Amygdala (tissue), 56 donors: ENCODE measurements around the gene CRYZ.
"Not testable (repeated sequence)": the region's sequence is repeated elsewhere in the genome, so short reads cannot be mapped to it uniquely, and the experiment has no call there.

Experiments
- DNase-seq, 56 donors: peaks; one replicate each; lab custom pipeline; 2025; lab: John Stamatoyannopoulos, UW

The CRYZ gene

GRCh38 chr1:74681851-74682250 is 51.0 kb downstream of the CRYZ start:
- no peak for DNase-seq

GRCh38 chr1:74681449-74681848 is 51.4 kb downstream of the CRYZ start:
- DNase-seq, result no peak

GRCh38 chr1:74681001-74681400 is 51.8 kb downstream of the CRYZ start:
- no peak for DNase-seq

- DNase-seq, result no peak
Observed at GRCh38 chr1:74679811-74680210, 53.0 kb downstream of the CRYZ start.

GRCh38 chr1:74677926-74678325 is 54.9 kb downstream of the CRYZ start:
- no peak for DNase-seq

GRCh38 chr1:74674278-74675048 is 58.4 kb downstream of the CRYZ start:
- DNase-seq, result no peak

GRCh38 chr1:74673351-74674111 is 59.3 kb downstream of the CRYZ start, which contains the start of gene ERICH3:
Gene ERICH3, minus strand, starts transcription at chr1:74673792. Its CDS starts 273 bp downstream, at chr1:74673519.
- DNase-seq, result peak in 42 of 56 donors; percentile 6 to 80 (median 32)

GRCh38 chr1:74670866-74671265 is 62.0 kb downstream of the CRYZ start:
- DNase-seq, result not testable (repeated sequence)
